HUES64 (cell line): ENCODE data around the gene ZNF469.

Experiments
- H3K27ac ChIP-seq: 2 replicates; pipeline ENCODE4 v1.7.0; 2013; ENCODE audit warnings: low read depth, low read length, inconsistent platforms
- H3K27me3 ChIP-seq: 2 replicates; pipeline ENCODE4 v1.6.1; 2013; ENCODE audit warnings: mild to moderate bottlenecking, low read length; ENCODE audit not compliant: insufficient read depth
- H3K36me3 ChIP-seq: 2 replicates; pipeline ENCODE4 v1.6.1; 2013; ENCODE audit warnings: mild to moderate bottlenecking, low read length; ENCODE audit not compliant: insufficient read depth
- H3K4me1 ChIP-seq: 2 replicates; pipeline ENCODE4 v1.6.1; 2013; ENCODE audit warnings: mild to moderate bottlenecking, low read length, moderate library complexity; ENCODE audit not compliant: insufficient read depth
- H3K4me3 ChIP-seq: 2 replicates; pipeline ENCODE4 v1.5.1; 2013; ENCODE audit warnings: mild to moderate bottlenecking, low read length, moderate library complexity
- H3K9ac ChIP-seq: 2 replicates; pipeline ENCODE4 v1.6.1; 2013; ENCODE audit warnings: mild to moderate bottlenecking, low read depth, low read length
- H3K9me3 ChIP-seq: 2 replicates; pipeline ENCODE4 v1.6.1; 2013; ENCODE audit warnings: low read depth, low read length; ENCODE audit not compliant: insufficient read depth
- WGBS: fragments of 150-250, 120-280 bp; methylation state at CpG from one replicate; pipeline ENCODE4 v1.1.7; 2013; ENCODE audit warnings: missing lambda C conversion rate; 5-methylcytosine and 5-hydroxymethylcytosine counted together

ZNF469 gene

GRCh38 chr16:88374736-88375135 is 8.0 kb upstream of the ZNF469 start:
- H3K4me3 ChIP-seq, result no peak overlapping the region
- no peak overlapping the region for H3K9ac ChIP-seq
- 95% methylated on average over 22 of the region's 22 CpGs for WGBS
- no peak overlapping the region for H3K27ac ChIP-seq
- H3K36me3 ChIP-seq, result no peaks in the 10 kb centered on the region
- no peaks in the 10 kb centered on the region for H3K4me1 ChIP-seq
- H3K27me3 ChIP-seq, result no peaks in the 10 kb centered on the region
- H3K9me3 ChIP-seq, result no peaks in the 10 kb centered on the region; the same call in 1 of the 2 replicates

- Histone ChIP-seq H3K9me3 (no peaks in the 10 kb centered on the region; the same call in 1 of the 2 replicates), H3K4me1 (no peaks in the 10 kb centered on the region), H3K27ac (no peak overlapping the region), H3K36me3 (no peaks in the 10 kb centered on the region), H3K4me3 (no peak overlapping the region), H3K27me3 (no peaks in the 10 kb centered on the region), H3K9ac (no peak overlapping the region)
- 94% methylated on average over 24 of the region's 24 CpGs for WGBS
These were observed 7.4 kb upstream of the ZNF469 start for GRCh38 chr16:88375236-88375975.

GRCh38 chr16:88375996-88376834 is 6.5 kb upstream of the ZNF469 start:
- H3K9me3 ChIP-seq, result no peaks in the 10 kb centered on the region; the same call in 1 of the 2 replicates
- no peak overlapping the region for H3K9ac ChIP-seq
- no peak overlapping the region for H3K4me3 ChIP-seq
- no peaks in the 10 kb centered on the region for H3K4me1 ChIP-seq
- peaks cover 3% of the 10 kb centered on the region; the same call in 1 of the 2 replicates for H3K27me3 ChIP-seq
- WGBS, result 90% methylated on average over 50 of the region's 50 CpGs
- H3K36me3 ChIP-seq, result no peaks in the 10 kb centered on the region
- H3K27ac ChIP-seq, result no peak overlapping the region

GRCh38 chr16:88376835-88377726 is 5.7 kb upstream of the ZNF469 start:
- WGBS, result 88% methylated on average over 30 of the region's 30 CpGs
- no peak overlapping the region for H3K4me3 ChIP-seq
- H3K36me3 ChIP-seq, result no peaks in the 10 kb centered on the region
- H3K4me1 ChIP-seq, result peaks cover 1% of the 10 kb centered on the region; the same call in 1 of the 2 replicates
- no peak overlapping the region for H3K27ac ChIP-seq
- no peaks in the 10 kb centered on the region; the same call in 1 of the 2 replicates for H3K9me3 ChIP-seq
- peaks cover 11% of the 10 kb centered on the region for H3K27me3 ChIP-seq
- H3K9ac ChIP-seq, result no peak overlapping the region

- WGBS, result 93% methylated on average over 12 of the region's 12 CpGs
- H3K9ac ChIP-seq, result no peak overlapping the region
- peaks cover 6% of the 10 kb centered on the region; the same call in 1 of the 2 replicates for H3K4me1 ChIP-seq
- H3K36me3 ChIP-seq, result no peaks in the 10 kb centered on the region
- no peak overlapping the region for H3K4me3 ChIP-seq
- H3K27ac ChIP-seq, result no peak overlapping the region
- peaks cover 20% of the 10 kb centered on the region for H3K27me3 ChIP-seq
- H3K9me3 ChIP-seq, result no peaks in the 10 kb centered on the region
These were observed 4.8 kb upstream of the ZNF469 start for GRCh38 chr16:88377961-88378360.

GRCh38 chr16:88378401-88378800 is 4.4 kb upstream of the ZNF469 start:
- Histone ChIP-seq H3K9me3 (no peaks in the 10 kb centered on the region), H3K36me3 (no peaks in the 10 kb centered on the region), H3K4me1 (peaks cover 6% of the 10 kb centered on the region; the same call in 1 of the 2 replicates), H3K9ac (no peak overlapping the region), H3K4me3 (no peak overlapping the region), H3K27me3 (peaks cover 24% of the 10 kb centered on the region), H3K27ac (no peak overlapping the region)
- 86% methylated on average over 12 of the region's 12 CpGs for WGBS

- peaks cover 9% of the 10 kb centered on the region for H3K4me1 ChIP-seq
- no peaks in the 10 kb centered on the region for H3K9me3 ChIP-seq
- H3K27me3 ChIP-seq, result peaks cover 30% of the 10 kb centered on the region
- no peak overlapping the region for H3K9ac ChIP-seq
- 87% methylated on average over 25 of the region's 25 CpGs for WGBS
- no peak overlapping the region for H3K4me3 ChIP-seq
- no peak overlapping the region for H3K27ac ChIP-seq
- H3K36me3 ChIP-seq, result no peaks in the 10 kb centered on the region
These were observed 3.7 kb upstream of the ZNF469 start for GRCh38 chr16:88378836-88379693.

- Histone ChIP-seq H3K9ac (no peak overlapping the region), H3K36me3 (no peaks in the 10 kb centered on the region), H3K4me3 (no peak overlapping the region), H3K9me3 (no peaks in the 10 kb centered on the region), H3K27ac (no peak overlapping the region), H3K4me1 (peaks cover 10% of the 10 kb centered on the region), H3K27me3 (peaks cover 36% of the 10 kb centered on the region)
- whole genome bisulfite sequencing, result 86% methylated on average over 8 of the region's 8 CpGs
These were observed 3.1 kb upstream of the ZNF469 start for GRCh38 chr16:88379694-88380040.

- H3K4me3 ChIP-seq, result no peak overlapping the region
- no peaks in the 10 kb centered on the region for H3K9me3 ChIP-seq
- H3K9ac ChIP-seq, result no peak overlapping the region
- H3K27ac ChIP-seq, result no peak overlapping the region
- H3K27me3 ChIP-seq, result peaks cover 41% of the 10 kb centered on the region
- peaks cover 10% of the 10 kb centered on the region for H3K4me1 ChIP-seq
- WGBS, result 89% methylated on average over 7 of the region's 7 CpGs
- no peaks in the 10 kb centered on the region for H3K36me3 ChIP-seq
These were observed 2.7 kb upstream of the ZNF469 start for GRCh38 chr16:88380099-88380498.

GRCh38 chr16:88380619-88381018 is 2.1 kb upstream of the ZNF469 start:
- Histone ChIP-seq H3K9me3 (no peaks in the 10 kb centered on the region), H3K9ac (no peak overlapping the region), H3K27ac (no peak overlapping the region), H3K4me1 (peaks cover 10% of the 10 kb centered on the region), H3K27me3 (peaks cover 46% of the 10 kb centered on the region), H3K36me3 (no peaks in the 10 kb centered on the region), H3K4me3 (no peak overlapping the region)
- 89% methylated on average over 7 of the region's 7 CpGs for WGBS
